ENCODE data around the gene TLK2. TPM values are rescaled to one million over a fixed set of nuclear protein-coding genes. Genes with fewer than 3 reads are reported as not detected.
"Not testable (repeated sequence)": the region's sequence is repeated elsewhere in the genome, so short reads cannot be mapped to it uniquely, and the experiment has no call there.

TLK2 gene
- 10 to 100 TPM; 25.5 to 26.1 TPM for total RNA-seq
- long read RNA-seq, partial matches to known transcripts: 1 of 1 reads
- long read RNA-seq, other reads (novel, unspliced or antisense): 0 of 1 reads

- ATAC-seq: peak; percentile 86 to 88
- intact Hi-C loops (cut with DNase I): no loop called here
- DNase-seq: peak; percentile 87
These were observed at the start of gene TLK2 for GRCh38 chr17:62478424-62478879. Gene TLK2 (plus strand): TSS chr17:62478825. CDS start chr17:62481126, 2,301 bp downstream.

DNA sequence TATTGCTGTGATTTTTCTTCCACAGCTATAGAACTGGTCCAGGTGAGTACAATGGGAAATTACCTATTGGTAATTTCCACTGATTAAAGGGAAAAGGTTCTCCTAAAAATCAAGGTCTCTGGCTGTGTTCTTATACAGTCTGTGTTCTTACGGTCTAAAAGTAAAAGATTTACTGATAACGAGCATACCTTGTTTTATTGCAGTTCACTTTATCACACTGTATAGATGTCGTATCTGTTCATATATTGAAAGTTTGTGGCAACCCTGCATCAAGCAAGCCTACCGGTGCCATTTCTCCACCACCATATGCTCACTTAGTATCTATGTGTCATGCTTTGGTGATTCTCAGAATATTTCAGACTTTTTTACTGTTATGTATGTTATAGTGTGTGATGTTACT, 43.4 kb upstream of the TLK2 start:
- ATAC-seq; intact Hi-C loops (cut with DNase I); DNase-seq: not testable (repeated sequence)

GRCh38 chr17:62441181-62441580, 37.4 kb upstream of the TLK2 start:
- DNase-seq; ATAC-seq; intact Hi-C loops (cut with DNase I): not testable (repeated sequence)

DNA sequence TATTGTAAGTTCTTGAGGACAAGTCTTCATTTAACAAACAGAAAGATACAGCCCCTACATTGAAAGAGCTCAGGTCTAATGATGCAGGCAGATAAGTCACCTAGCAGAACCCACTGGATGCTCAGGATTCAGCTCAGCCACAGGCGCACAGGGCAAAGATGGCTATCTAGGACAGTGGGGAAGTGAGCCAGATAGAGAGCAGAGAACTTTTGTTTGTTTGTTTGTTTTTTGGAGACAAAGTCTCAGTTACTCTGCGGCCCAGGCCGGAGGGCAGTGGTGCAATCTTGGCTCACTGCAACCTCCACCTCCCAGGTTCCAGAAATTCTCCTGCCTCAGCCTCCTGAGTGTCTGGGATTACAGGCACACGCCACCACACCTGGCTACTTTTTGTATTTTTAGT, 34.6 kb upstream of the TLK2 start:
- DNase-seq (no peak), ATAC-seq (no peak)
- intact Hi-C loops (cut with DNase I): no loop called here

GRCh38 chr17:62445791-62446190, 32.8 kb upstream of the TLK2 start:
- DNase-seq; intact Hi-C loops (cut with DNase I); ATAC-seq: not testable (repeated sequence)

- DNase-seq; intact Hi-C loops (cut with DNase I); ATAC-seq: not testable (repeated sequence)
These were observed 26.4 kb upstream of the TLK2 start for GRCh38 chr17:62452195-62452594.

- intact Hi-C loops (cut with DNase I); ATAC-seq: not testable (repeated sequence)
These were observed 25.6 kb upstream of the TLK2 start for GRCh38 chr17:62453041-62453440.

DNA sequence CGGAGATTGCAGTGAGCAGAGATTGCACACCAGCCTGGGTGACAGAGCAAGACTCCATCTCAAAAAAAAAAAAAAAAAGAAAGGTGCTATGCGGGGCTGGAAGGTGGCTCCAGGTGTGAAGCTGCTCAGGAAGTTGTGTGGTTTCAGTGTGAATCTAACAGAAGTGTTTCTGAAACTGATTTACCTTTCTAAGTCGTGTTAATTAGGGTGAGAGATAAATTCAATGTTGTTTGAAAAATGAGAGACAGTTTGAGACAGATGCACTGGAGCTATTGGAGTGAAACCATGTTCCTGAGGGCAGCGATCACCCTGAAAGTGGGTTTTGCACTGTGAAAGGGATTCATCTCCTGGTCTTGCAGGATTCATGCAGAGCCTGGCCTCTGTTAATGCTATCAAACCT, 25.0 kb upstream of the TLK2 start:
- intact Hi-C loops (cut with DNase I): not testable (repeated sequence)

More at GRCh38 chr17:62453041-62453440, 25.6 kb upstream of the TLK2 start:
- DNase-seq: not testable (repeated sequence)

DNA sequence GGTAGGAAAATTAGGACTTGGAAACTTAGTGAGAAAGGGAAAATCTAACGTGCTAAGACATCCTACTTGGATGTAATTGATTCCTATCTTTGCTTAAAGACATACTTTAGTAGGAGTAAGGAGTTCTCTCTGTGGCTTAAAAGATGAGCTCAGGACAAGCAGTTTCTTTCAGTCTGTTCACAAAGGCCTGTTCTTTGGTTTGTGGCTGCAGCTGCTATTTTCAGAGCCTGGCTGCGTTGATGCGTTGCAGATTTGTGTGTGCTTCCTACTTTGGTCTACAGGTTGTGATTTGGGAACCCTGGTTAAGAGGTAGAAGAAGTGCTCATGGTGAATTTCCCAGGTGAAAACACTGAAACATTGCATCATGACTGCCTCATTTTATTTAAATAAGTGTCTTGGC, 24.5 kb upstream of the TLK2 start:
- DNase-seq; intact Hi-C loops (cut with DNase I); ATAC-seq: not testable (repeated sequence)

More for the DNA sequence above, 25.0 kb upstream of the TLK2 start:
- ATAC-seq, DNase-seq: not testable (repeated sequence)

GRCh38 chr17:62456016-62456415, 22.6 kb upstream of the TLK2 start:
- DNase-seq: no peak
- no peak for ATAC-seq
- intact Hi-C loops (cut with DNase I): no loop called here

DNA sequence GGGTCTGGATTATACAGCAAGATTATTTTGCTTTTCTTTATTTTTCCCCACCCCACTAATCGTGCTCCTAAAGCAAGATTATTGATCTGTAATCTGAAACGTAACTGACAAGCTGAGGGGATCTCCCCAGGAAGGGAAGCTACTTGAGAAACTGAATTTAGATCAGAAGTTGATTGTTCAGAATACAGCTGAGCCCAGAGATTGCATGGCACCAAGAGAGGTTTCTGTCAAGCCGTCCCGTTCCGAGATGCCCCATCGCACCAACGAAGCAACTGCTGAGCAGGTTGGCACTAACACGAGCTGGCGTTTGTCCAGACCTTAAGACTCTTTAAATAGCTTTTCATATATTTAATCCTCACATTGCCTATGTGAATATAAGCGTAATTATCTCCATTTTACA, 20.1 kb upstream of the TLK2 start:
- intact Hi-C loops (cut with DNase I); ATAC-seq; DNase-seq: not testable (repeated sequence)

DNA sequence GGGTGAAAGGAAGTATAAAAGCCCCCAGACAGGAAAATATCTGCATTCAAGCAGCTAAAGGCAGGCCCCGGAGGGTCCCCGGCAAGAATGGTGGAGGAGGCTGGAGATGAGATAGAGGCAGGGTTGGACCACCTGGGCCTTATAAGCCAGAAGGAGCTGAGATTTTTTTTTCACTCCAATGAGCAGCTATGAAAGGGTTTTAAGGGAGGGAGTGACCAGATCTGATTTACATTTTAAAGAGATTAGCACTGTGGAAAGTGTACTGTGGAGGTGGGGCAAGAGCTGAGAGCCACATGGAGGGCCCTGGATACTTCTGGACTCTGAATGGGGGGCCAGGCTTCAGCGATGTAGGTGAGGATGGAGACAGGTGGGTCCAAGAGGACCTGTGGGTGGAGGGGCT, 14.2 kb upstream of the TLK2 start:
- ATAC-seq; intact Hi-C loops (cut with DNase I); DNase-seq: not testable (repeated sequence)

DNA sequence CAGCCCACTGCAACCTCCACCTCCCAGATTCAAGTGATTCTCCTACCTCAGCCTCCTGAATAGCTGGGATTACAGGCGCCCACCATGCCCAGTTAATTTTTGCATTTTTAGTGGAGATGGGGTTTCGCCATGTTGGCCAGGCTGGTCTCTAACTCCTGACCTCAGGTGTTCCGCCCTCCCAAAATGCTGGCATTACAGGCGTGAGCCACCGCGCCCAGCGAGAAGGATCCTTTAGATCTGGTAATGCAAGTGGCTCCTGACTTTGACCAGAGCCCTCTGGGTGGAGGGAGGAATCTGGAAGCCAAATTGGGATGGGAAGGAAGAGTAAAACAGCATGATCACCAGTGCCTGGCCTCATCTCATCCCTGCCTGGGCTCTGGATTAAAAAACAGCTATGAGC, 13.4 kb upstream of the TLK2 start:
- ATAC-seq; intact Hi-C loops (cut with DNase I); DNase-seq: not testable (repeated sequence)

GRCh38 chr17:62470666-62471379, 7.8 kb upstream of the TLK2 start:
- ATAC-seq: peak; percentile 63 to 64
- intact Hi-C loops (cut with DNase I): not testable (repeated sequence)

GRCh38 chr17:62471380-62471880, 7.2 kb upstream of the TLK2 start:
- DNase-seq; intact Hi-C loops (cut with DNase I); ATAC-seq: not testable (repeated sequence)

More at GRCh38 chr17:62470666-62471379, 7.8 kb upstream of the TLK2 start:
- DNase-seq: peak; percentile 64

DNA sequence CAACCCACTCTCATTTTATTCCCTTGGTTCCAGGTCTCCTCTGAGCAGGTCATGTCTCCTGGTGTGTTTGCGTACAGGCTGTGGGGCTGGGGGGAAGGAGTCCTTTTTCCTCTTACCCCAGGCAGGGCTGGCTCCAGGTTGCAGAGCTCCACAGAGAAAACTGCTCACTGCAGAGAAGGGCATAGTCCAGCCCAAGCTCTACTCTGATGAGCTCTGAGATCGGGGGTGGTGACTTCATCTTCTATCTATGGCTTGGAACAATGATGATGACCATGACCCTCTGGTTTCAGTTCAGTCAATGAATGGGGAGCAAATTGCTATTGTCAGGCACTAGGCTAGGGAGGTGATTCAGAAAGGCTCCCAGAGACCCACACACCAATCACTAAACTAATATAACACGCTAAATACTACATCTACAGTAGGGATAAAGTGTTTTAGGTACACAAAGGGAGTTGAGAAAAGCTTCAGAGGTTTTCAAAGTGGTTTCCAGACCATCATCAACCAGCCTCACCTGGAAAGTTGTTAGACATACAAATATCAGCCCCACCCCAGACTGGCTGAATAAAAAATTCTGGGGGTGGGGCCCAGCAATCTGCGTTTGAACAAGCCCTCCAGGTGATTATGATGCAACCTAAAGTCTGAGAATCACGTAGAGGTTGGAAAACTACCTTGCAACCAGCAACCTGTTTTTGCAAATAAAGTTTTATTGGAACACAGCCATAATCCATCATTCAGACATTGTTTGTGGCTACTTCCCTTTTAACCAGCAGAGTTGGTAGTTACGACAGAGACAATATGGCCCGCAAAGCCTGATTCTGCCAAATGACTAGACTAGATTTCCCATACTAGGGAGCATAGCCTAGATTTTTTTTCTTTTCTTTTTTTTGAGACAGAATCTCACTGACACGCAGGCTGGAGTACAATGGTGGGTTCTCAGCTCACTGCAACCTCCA, 5.3 kb upstream of the TLK2 start:
- intact Hi-C loops (cut with DNase I); DNase-seq; ATAC-seq: not testable (repeated sequence)

GRCh38 chr17:62477111-62477510, 1.5 kb upstream of the TLK2 start:
- ATAC-seq; intact Hi-C loops (cut with DNase I); DNase-seq: not testable (repeated sequence)

GRCh38 chr17:62477718-62478408, 762 bp upstream of the TLK2 start:
- DNase-seq (peak; percentile 55), ATAC-seq (peak; percentile 25 to 45)

More at GRCh38 chr17:62477718-62478408, 762 bp upstream of the TLK2 start:
- intact Hi-C loops (cut with DNase I): not testable (repeated sequence)

All from left cardiac atrium (tissue), 4 donors.